K562 (cell line): ENCODE data around the gene MRPL48.

Experiments used
- BRCA1 ChIP-seq, 2 experiments: fragments of 450-650 bp in 1 of 2; sonication (generic) in 1 of 2; formaldehyde crosslinking in 1 of 2; IDR thresholded peaks; 2 replicates each; pipeline versions ENCODE4 v1.5.0 to v1.6.1; 2017 to 2020; ENCODE audit warnings: mild to moderate bottlenecking in 1 of 2, missing genetic modification reagents in 1 of 2
- CCNT2 ChIP-seq: IDR thresholded peaks from 2 replicates; pipeline ENCODE4 v1.6.1; 2011; ENCODE audit warnings: borderline replicate concordance, low read depth, mild to moderate bottlenecking, moderate library complexity, mixed read lengths, low read length; ENCODE audit not compliant: insufficient read length; ENCODE audit errors: extremely low read depth
- CHD4 ChIP-seq: fragments of 200-600 bp; sonication (generic); IDR thresholded peaks from 3 replicates; pipeline ENCODE4 v1.6.1; 2012; ENCODE audit warnings: low read depth, mild to moderate bottlenecking, mixed read lengths, low read length, inconsistent platforms; ENCODE audit not compliant: insufficient read depth, insufficient replicate concordance, poor library complexity, severe bottlenecking
- CTCF ChIP-seq, 3 experiments: IDR thresholded peaks in 2 of 3; conservative IDR thresholded peaks in 1 of 3; 2 replicates each; pipeline ENCODE4 v1.5.1; 2011 to 2012; ENCODE audit warnings: low read length in 3 of 3, mild to moderate bottlenecking in 3 of 3, control low read depth in 2 of 3, improper control_type of control experiment in 1 of 3, inconsistent platforms in 1 of 3, low read depth in 1 of 3, mixed read lengths in 1 of 3, moderate library complexity in 1 of 3; ENCODE audit not compliant: insufficient read depth in 2 of 3
- NFIX ChIP-seq: fragments of 250-450 bp; sonication (Bioruptor Pico); IDR thresholded peaks from 2 replicates; pipeline ENCODE4 v1.4.0; 2020; ENCODE audit warnings: low read depth, mild to moderate bottlenecking, moderate library complexity
- NFYB ChIP-seq: IDR thresholded peaks from 2 replicates; pipeline ENCODE4 v1.6.1; 2011; ENCODE audit warnings: mild to moderate bottlenecking, moderate library complexity; ENCODE audit not compliant: insufficient read length; ENCODE audit errors: extremely low read depth
- NRF1 ChIP-seq, 2 experiments: fragments of 450-650 bp; IDR thresholded peaks in 1 of 2; conservative IDR thresholded peaks in 1 of 2; 2 replicates each; pipeline ENCODE4 v1.6.1; 2014; ENCODE audit warnings: mild to moderate bottlenecking in 2 of 2
- POLR2A ChIP-seq: fragments of 450-650 bp; conservative IDR thresholded peaks from 2 replicates; pipeline ENCODE4 v1.6.1; 2016
- POLR2AphosphoS5 ChIP-seq: IDR thresholded peaks from 2 replicates; pipeline ENCODE4 v1.6.1; 2011; ENCODE audit warnings: mild to moderate bottlenecking, low read depth, low read length, moderate library complexity; ENCODE audit not compliant: control insufficient read depth, insufficient read depth
- RCOR1 ChIP-seq, 2 experiments: IDR thresholded peaks; 2 replicates each; pipeline ENCODE4 v1.6.1; 2012; ENCODE audit warnings: low read depth in 2 of 2, low read length in 2 of 2, borderline replicate concordance in 1 of 2, improper control_type of control experiment in 1 of 2
- TF ChIP-seq, protein P1 (sequence below): sonication (generic); formaldehyde crosslinking; IDR thresholded peaks from 2 replicates; pipeline ENCODE4 v1.8.0; 2022; ENCODE audit warnings: missing genetic modification reagents, mild to moderate bottlenecking, borderline replicate concordance

DNA sequence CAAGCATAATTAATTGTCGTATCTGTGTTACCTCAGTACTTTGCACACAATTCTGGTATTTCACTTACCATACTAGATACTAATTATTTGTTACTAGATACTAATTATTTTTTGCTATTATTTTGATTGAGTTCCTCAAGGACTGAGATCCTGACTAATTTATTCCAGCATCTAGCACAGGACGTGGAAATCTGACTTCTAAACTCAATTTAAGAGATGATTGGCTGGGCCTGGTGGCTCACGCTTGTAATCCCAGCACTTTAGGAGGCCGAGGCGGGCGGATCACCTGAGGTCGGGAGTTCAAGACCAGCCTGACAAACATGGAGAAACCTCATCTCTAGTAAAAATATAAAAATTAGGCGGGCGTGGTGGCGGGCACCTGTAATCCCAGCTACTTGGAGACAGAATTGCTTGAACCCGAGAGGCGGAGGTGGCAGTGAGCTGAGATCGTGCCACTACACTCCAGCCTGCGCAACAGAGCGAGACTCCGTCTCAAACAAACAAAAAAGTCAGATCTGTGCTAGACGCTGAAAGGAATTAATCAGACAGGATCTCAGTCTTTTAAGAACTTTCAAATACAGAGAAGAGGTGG, 527 bp upstream of the MRPL48 start:
- TF ChIP-seq POLR2AphosphoS5 (no peak), RCOR1 (IDR thresholded peaks at IDR 0.05; ENCODE audit: borderline replicate concordance in 1 of 2, low read depth in 2 of 2, low read length in 2 of 2) (no peak), POLR2A (no peak), CTCF (IDR thresholded peaks at IDR 0.05 in 2 of 3, conservative IDR thresholded peaks at IDR 0.05 in 1 of 3; ENCODE audit: insufficient read depth in 2 of 3, low read depth in 1 of 3, low read length in 3 of 3) (no peak; a peak in 1 of 6 replicates), CCNT2 (no peak), BRCA1 (IDR thresholded peaks at IDR 0.05) (no peak), BRCA1 (CRISPR knock-in tag; IDR thresholded peaks at IDR 0.05) (no peak), CHD4 (no peak), NRF1 (conservative IDR thresholded peaks at IDR 0.05 in 1 of 2, IDR thresholded peaks at IDR 0.05 in 1 of 2) (no peak), NFYB (no peak), NFIX (no peak)
- TF ChIP-seq, protein P1, sequence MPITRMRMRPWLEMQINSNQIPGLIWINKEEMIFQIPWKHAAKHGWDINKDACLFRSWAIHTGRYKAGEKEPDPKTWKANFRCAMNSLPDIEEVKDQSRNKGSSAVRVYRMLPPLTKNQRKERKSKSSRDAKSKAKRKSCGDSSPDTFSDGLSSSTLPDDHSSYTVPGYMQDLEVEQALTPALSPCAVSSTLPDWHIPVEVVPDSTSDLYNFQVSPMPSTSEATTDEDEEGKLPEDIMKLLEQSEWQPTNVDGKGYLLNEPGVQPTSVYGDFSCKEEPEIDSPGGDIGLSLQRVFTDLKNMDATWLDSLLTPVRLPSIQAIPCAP (CRISPR knock-in tag) = no peak
